HG03565 (cell line): ENCODE measurements around the gene PRKACB.

Experiments
- ATAC-seq: cut with Tn5 transposase; IDR thresholded peaks from one replicate; pipeline ENCODE4 v1.9.1; 2021; ENCODE audit warnings: mild to moderate bottlenecking, moderate library complexity; ENCODE audit not compliant: unreplicated experiment

Gene PRKACB

DNA sequence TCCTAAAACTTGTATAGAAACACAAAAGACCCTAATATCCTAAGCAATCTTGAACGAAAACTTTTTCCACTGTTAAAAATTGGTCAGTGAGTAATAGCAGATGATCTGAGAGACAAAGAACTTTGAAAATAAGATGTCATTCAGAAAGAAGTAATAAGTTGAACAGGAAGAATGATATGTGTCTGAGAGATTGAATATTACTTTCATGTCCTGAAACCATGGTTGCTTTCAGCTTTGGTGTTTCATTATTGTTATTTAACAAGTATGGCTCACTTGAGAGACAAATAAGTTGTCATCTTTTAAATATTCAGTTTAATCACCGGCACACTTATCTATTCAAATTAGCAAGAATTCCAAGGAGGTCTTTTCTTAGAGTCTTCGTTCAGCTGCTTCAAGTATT is 11.4 kb downstream of the PRKACB start:
- ATAC-seq: no peak

DNA sequence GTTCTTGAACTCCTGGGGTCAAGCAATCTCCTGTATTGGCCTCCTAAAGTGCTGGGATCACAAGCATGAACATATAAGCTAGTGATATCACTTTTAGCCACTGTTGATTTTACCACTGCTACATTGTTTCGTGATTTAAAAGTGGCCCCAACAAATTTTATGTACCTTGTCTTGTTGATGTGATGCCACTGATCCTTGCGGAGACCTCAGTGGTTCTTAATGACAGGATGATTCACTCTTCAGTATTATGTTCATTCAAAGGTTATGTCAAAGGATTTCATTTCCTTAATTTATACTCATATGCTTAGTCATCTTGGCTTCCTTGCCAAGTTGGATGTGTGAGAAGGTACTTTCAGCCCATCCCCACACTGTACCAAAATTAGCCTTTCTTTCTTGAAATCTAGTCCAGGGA is 12.1 kb downstream of the PRKACB start:
- no peak for ATAC-seq

DNA sequence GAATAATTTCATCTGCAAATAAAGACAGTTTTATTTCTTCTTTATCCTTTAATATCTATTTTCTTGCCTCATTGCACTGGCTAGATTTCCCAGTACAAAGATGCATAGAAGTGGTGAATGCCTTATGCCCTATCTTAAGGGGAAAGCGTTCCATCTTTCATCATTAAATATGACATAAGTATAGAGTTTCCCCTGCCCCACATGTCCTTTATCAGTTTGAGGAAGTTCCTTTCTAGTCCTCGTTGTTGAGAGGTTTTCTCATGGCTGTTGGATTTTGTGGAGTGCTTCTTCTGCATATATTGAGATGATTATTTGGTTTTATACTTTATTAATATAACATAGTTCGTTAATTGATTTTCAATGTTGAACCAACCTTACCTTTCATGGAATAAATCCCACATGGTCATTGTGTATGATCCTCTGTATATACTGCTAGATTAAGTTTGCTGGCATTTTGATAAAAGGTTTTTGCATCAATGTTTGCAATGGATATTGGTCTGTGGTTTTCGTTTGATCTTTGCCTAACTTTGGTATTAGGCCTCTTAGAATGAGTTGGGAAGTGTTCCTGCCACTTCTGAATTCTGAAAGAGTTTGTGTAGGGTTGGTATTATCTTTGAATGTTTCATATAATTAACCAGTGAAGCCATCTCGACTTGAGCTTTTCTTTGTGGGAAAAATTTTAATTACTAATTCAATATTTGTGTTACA is 15.6 kb downstream of the PRKACB start:
- ATAC-seq: no peak

DNA sequence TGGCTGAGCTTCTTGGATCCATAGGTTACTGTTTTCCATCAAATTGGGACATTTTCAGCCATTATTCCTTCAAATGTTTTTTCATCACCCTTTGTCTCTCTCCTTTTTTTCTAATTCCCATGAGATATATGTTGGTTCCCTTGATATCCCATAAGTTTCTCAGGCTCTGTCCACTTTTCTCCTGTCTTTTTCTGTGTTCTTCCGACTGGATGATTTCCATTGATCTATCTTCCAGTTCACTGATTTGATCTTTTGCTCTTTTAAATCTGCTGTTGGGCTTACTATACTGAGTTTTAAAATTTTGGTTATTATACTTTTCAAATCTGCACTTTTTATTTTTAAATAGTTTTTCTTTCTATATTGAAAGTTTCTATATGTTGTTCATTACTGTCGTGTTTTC is 18.2 kb downstream of the PRKACB start:
- ATAC-seq: no peak

DNA sequence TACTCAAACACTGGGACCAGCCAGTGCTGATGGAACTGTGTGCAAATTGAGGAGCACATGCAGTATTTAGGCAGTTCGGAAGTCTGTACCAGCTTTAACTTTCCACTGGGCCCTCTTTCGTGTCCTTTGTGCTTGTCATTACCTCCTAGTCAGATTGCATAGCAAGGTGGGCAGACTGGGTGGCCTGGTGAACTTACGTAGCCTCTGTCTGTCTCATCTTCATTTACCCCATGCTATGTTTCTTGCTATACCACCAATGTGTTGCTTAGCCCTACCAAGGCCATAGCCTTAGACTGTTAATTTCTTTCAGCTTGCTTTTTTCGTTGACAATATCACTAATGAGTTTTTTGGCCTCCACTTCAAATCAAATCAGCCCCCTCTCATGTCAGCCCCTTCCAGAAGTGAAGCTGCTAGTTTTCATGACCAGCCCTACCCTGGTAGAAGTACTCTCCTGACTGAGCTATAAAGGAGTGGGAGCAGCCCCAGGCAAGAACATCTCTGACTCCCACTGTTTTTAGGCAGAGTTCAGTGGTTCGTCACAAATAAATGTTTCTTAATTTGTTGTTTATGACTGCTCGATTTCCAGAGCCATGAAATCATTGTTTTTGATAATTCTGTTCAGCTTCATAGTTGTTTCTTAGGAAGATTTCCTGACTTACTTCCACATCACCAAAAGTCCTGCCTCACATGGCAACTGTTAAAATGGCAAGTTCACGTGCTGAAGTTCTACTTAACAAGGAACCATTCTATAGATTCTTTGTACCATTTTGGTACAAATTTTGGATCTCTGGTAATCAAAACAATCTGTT is 19.3 kb downstream of the PRKACB start:
- ATAC-seq: no peak

DNA sequence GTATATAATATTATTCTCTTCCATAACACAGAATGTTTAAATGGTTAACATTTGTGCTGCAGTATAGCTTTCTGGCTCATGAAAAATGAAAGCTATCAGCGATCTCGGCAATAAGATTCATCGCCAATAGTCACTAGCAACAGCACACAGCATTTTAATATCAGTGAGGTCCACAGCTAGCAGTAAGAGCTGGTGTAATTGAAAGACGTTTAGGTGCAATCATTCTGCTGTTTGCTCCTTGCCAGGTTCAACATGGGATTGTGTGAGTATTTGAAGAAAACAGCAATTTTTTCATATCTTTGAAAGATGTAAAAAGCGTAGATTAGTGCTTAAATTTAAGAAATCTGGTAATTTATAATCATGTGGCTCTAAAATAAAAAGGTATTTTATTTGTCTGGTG is 20.1 kb downstream of the PRKACB start:
- no peak for ATAC-seq

DNA sequence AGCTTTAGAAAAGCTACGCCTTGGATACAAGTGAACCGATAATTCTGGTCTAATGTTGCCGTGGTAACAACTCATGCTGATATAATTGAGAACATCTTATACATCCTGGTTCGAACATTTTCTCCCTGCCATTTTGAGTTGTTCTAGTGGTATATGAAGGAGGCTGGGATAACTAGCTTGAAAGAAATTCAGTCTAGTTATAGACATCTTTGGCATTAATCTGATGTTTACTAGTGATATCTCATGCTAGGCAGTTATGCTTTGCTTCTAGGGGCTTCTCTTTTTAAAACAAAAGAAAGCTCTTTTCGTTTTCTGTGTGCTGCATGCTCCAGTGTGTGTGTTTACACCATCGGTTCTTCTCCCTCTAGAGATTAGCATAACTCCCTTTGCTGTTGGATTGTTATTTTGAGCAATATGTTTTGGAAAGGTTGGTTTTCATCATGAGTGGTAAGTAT is 20.5 kb downstream of the PRKACB start:
- no peak for ATAC-seq

DNA sequence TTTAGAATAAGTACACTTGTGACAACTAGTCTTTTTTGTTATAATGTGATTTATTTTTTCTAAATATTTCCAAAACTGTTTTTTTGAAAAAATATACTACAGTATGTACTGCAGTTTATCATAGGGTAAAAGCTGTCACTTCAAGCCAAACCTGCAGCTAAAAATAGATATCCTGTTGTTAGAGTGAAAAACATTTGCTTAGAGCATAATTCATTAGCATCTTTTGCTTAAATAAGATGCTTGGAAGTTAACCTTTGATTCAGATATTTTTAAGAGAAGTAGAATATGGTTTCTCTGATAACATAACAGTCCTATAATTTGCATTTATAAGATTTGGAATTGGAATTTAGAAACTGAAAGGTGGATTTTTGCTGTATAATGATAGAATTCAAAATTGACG is 21.5 kb downstream of the PRKACB start:
- ATAC-seq: no peak

DNA sequence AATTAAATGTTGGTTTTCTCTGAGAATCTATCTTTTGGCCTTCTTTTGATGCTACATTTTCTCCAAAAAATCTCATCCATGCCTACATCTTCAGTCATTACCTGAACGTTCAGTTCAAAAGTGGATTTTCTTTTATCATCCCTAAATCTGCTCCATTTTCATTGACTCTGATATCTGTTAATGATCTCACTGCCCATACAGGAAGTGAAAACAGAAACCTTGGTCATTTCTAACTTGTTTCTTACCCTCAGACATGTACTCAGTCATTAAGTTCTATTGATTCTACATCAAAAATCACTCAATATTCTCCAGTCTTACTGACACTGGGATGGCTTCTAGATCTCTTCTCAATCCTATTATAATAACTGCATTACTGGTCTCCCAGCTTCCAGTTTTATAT is 22.7 kb downstream of the PRKACB start:
- peak; percentile 87 for ATAC-seq

DNA sequence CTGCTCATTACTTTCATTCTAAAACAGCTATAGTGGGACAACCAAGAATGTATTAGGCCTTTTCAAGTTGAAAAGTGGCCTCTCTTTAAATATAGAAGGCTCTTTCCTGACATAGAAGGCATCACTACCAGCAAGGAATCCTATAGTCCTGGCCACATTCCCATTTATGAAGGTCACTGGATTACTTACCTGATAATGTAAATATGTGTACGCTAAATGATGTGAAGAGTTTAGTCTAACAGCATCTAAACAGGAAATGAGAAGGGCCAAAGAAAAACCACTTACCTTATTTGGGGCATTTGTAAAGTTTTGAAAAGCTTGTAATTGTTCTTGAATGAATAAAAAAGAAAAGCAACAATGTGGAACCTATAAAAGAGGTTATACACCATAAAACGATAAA is 24.7 kb downstream of the PRKACB start:
- no peak for ATAC-seq

DNA sequence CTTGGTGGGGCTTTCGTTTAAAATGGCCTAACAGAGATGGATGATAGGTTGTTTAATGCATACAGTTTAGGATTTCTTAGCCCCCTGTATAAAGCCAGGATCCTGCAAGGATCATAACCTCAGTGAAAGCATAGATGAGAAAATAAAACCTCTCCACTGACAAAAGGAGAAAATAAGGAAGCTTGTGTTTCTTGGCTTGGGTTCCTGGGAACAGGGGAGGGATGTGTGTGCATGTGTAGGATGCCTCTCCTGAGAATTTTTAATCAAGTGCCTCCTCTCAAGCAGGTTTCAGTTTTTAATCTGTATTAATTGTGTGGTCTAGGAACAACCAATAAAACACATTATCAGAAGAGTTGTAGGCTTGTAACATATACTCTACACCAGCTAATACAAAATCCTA is 26.1 kb downstream of the PRKACB start:
- no peak for ATAC-seq

DNA sequence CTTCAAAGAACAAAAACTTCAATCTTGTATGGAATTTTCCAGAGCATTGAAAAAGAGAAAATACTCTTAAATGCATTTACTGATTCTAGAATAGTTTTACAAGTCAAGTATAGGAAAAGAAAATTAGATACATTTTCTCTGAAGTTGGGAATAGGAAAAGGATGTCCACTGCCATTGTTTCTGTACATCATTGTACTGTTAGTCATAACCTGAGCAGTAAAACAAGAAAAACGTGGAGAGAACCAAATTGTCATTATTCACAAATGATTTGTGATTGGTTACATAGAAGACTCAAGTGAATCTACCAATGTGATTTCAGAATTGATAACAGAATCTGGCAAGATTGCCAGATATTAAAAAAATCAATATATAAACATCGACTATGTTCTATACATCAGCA is 27.4 kb downstream of the PRKACB start:
- no peak for ATAC-seq

DNA sequence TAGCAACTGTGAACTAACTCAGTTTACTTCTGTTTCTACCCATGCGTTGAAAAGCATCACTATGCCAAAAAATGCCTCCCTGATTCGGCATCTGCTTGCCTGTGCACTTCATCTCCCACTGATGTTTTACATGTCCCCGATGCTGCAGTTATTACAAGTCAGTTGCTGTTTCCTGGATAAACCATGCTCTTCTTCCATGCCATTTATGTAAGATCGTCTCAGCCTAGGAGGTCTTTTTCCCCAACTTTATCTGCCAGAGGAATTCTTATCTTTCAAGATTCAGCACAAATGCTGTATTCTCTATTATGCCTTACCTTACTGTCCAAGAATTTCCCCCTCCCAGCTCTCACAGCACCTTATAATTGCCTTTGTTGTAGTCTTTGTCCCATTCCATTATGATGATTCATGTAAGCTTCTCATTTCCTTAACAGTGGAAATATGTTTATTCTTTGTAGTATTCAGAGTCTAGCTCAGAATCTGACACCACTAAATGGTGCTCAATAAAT is 30.0 kb downstream of the PRKACB start:
- no peak for ATAC-seq

DNA sequence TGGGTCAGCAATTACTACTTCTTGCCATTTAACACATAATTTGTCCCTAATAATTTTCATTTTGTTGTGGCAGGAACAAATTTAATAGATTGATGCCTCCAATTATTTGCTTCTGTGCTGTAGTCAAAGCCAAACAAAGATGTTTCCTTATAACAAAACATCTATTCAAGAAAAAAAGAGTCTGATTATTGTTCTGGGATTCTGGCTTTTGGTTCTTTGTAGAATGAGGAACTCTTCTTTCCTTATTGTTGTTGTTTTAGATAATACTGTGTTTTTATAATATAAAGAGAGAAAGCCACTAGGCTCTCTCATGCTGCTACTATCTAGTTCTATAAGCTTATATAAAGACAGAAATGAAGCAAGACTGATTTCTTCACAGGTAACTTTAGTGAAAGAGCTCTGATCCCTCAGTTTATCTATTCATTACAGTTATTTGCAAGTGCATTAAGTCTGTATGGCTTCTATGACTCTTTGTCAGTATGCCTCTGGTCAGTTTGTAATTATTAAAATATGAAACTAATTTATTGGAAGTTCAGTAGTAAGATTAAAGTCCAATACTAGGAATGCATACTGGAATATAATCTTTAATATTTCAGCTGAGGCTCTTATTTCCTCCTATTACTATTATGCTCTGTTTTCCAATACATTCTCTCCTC is 37.4 kb downstream of the PRKACB start:
- ATAC-seq: no peak

DNA sequence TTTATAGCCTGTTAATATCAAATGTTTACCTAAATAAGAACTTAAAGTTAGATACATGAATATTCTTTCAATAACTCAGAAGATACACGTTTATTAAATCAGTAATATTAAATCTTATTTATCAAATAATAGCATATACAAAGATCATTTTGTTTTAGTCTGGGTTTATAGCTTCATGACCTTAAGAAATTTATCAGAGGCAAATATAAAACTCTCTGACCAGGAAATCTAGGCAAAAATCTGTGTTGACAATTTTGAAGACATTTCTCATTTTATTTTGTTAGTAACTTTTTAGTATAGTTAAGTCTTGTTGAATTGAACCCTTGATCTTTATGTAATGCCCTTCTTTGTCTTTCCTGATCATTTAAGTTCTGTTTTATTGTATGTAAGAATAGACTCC is 46.4 kb downstream of the PRKACB start:
- ATAC-seq: no peak

DNA sequence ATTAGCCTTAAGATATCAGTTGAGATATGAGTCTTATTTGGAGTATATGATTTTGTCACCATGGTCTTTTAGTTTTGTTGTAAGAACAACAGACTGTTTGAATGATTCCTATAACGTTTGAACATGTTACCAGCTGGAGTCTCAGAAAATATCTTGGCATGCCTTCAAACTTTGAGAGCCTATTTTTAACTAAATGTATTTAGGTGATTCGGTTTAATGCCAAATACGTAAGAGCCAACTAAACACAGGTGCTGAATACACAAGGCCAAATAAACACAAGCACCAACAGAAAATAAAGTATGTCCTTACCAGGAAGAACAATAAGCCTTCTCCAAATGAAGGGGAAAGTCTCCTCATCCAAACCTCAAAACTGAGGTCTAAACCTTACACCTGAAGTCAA is 48.6 kb downstream of the PRKACB start:
- no peak for ATAC-seq

DNA sequence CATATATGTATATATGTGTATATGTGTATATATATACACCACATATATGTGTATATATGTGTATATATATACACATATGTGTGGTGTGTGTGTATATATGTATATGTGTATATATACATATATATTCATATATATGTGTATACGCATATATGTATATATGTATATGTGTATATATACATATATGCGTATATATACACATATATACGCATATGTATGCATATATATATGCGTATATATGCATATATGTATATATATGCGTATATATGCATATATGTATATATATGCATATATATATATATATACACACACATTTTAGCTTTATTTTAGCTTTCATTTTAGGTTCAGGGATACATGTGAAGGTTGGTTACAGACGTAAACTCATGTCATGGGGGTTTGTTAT is 54.8 kb downstream of the PRKACB start:
- no peak for ATAC-seq

DNA sequence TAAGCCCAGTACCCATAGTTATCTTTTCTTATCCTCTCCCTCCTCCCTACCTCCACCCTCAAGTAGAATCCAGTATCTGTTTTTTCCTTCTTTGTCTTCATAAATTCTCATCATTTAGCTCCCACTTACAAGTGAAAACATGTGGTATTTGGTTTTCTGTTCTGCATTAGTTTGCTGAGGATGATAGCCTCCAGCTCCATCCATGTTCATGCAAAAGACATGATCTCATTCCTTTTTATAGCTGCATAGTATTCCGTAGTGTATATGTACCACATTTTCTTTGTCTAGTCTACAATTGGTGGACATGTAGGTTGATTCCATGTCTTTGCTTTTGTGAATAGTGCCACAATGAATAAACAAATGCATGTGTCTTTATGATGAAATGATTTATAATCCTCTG is 55.2 kb downstream of the PRKACB start:
- ATAC-seq: no peak

DNA sequence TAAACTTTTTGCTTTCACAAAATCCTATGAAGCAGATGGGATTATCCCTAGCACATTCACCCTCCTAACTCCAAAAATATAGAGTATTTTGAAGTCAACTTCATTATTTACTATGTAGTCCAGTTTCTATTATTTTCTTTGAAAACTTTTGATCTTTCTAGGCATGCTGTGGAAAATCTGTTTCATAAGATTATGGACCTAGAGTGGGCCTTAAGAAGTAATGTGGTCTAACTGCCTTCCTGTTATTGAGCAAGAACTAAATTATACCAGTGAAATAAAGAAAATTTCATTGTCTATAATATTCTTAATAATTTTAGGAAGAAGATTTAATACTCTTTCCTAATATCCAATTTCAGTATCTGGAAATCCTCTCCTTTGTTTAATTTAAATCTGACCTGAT is 58.1 kb downstream of the PRKACB start:
- ATAC-seq: no peak

DNA sequence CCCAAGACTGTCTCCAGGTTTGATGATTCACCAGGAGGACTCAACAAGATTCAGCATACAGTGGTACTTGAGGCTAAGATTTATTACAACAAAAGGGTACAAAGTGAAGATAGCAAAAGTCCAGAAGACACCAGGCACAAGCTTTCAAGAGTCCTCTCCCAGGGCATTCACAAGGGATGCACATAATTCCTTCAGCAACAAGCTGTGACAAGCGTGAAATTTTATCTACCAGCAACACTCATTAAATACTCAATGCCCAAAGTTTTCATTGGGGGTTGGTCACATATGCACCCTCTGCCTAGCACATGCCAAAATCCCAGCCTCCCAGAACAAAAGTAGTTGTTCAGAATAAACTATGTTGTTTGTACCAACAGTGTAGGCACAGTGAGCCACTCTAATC is 62.3 kb downstream of the PRKACB start:
- ATAC-seq: no peak

DNA sequence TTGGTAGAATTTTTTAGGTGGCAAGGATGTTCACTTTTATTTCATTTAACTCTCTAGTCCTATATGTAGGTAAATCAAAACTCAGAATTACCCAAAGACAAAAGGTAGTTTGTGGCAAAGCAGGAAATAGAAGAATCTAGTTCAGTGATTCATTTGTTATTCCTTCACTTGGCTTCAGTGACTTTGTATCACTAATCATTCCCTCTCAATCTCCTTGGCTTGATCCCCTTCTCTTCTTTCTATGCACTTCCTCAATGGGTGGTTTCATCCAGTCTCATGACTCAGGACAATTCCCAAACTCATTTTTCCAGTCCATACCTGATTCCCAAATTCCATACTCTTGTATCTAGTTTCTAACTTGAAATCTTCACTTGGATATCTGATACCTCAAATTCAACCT is 64.9 kb downstream of the PRKACB start:
- no peak for ATAC-seq
